ENCODE measurements around the gene IGFLR1.

The IGFLR1 gene

DNA sequence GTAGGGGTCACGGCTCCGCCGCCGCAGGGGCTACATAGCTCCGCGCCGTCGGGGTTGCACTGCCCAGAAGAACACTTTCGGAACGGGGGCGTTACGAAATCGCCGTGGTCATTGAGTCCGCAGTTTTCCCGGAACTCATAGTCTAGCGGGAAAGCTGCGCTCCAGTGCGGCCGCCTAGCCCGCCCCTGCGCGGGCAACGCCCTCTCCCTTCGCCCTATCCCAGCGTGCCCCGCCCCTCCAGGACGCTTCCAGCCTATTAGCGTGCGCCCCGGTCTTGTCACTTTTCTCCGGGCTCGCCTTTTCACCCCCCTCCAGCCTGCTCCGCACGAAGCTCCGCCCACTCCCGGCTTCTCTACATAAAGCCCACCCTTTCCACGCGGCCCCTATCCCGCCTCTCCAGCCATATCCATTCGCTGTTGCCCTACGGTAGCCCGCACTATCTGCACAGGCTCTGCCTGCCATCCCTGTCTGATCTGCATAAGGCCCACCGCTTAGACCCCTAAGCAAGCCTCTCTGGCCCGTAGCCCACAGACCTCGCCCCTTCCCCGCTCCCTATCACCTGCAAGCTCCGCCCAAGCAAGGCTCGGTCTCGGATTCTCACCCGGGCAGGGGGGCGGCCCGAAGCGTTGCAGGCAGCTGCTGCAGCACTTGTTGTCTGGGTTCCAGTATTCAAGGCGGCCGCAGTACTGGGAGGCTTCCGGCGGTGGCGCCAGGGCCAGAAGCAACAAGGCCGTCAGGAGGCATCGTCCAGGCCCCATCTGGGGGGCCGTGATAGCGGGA is 1.6 kb downstream of the IGFLR1 start:
- H3K79me1 ChIP-seq (ENCODE audit: low read length) = peaks cover 4% of the 10 kb centered on the region
- no peak overlapping the region for H3K4ac ChIP-seq (ENCODE audit: low read depth, low read length)
- no peaks in the 10 kb centered on the region for H3K79me2 ChIP-seq (ENCODE audit: control insufficient read depth, insufficient read depth, low read length, poor library complexity)
- peak overlapping the region; percentile 29 for H4K91ac ChIP-seq (ENCODE audit: low read depth, low read length)
- H3K14ac ChIP-seq (ENCODE audit: low read length) = peak overlapping the region; percentile 26
- no CpG with 5 or more reads among the region's 63 CpGs for WGBS (ENCODE audit: extremely low coverage, insufficient coverage, insufficient read length)
- DNase-seq = peak; percentile 99
- H3K9ac ChIP-seq (ENCODE audit: low read length) = peak overlapping the region; percentile 74
- no peak overlapping the region for H4K12ac ChIP-seq (ENCODE audit: low read depth, low read length)
- no peaks in the 10 kb centered on the region for H3K27me3 ChIP-seq (ENCODE audit: insufficient read depth, low read length)
- peaks cover 3% of the 10 kb centered on the region for H3K9me3 ChIP-seq (ENCODE audit: insufficient read depth, low read depth, low read length)
- H3K4me1 ChIP-seq (ENCODE audit: control insufficient read depth in 1 of 2, insufficient read depth in 2 of 2, low read length in 2 of 2) = peaks cover 9 to 12% of the 10 kb centered on the region in 2 experiments
- H3K23ac ChIP-seq (ENCODE audit: low read length) = no peak overlapping the region
- peaks cover 32 to 35% of the 10 kb centered on the region in 2 experiments for H3K36me3 ChIP-seq (ENCODE audit: control insufficient read depth in 1 of 2, insufficient read depth in 2 of 2, low read length in 2 of 2)
- no peak overlapping the region for H2BK120ac ChIP-seq (ENCODE audit: insufficient read depth, low read length, poor library complexity)
- peak overlapping the region; percentile 87 for H3K27ac ChIP-seq (ENCODE audit: low read depth, low read length)
- H2AFZ ChIP-seq (ENCODE audit: insufficient read depth, low read length, poor library complexity) = peak overlapping the region; percentile 18
- peak overlapping the region; percentile 83 for H4K8ac ChIP-seq (ENCODE audit: low read depth, low read length)
- H2AK5ac ChIP-seq (ENCODE audit: low read length) = no peak overlapping the region
- peak overlapping the region; percentile 74 for H3K4me3 ChIP-seq (ENCODE audit: low read depth, low read length)
- H3K18ac ChIP-seq (ENCODE audit: low read length) = no peak overlapping the region
- peak overlapping the region; percentile 95 for H3K4me2 ChIP-seq (ENCODE audit: low read length)
- no peak overlapping the region for H2BK5ac ChIP-seq (ENCODE audit: low read depth, low read length, poor library complexity)
- H2BK12ac ChIP-seq (ENCODE audit: low read length) = no peak overlapping the region

GRCh38 chr19:35740108-35740422 is 2.2 kb downstream of the IGFLR1 start:
- Histone ChIP-seq H2BK12ac (ENCODE audit: low read length) (no peak overlapping the region), H4K12ac (ENCODE audit: low read depth, low read length) (no peak overlapping the region), H3K14ac (ENCODE audit: low read length) (no peak overlapping the region), H3K36me3 (ENCODE audit: control insufficient read depth in 1 of 2, insufficient read depth in 2 of 2, low read length in 2 of 2) (peaks cover 38 to 40% of the 10 kb centered on the region in 2 experiments), H4K91ac (ENCODE audit: low read depth, low read length) (no peak overlapping the region), H3K18ac (ENCODE audit: low read length) (no peak overlapping the region), H3K79me1 (ENCODE audit: low read length) (peaks cover 2% of the 10 kb centered on the region), H3K4me2 (ENCODE audit: low read length) (peak overlapping the region; percentile 95), H2BK5ac (ENCODE audit: low read depth, low read length, poor library complexity) (no peak overlapping the region), H2BK120ac (ENCODE audit: insufficient read depth, low read length, poor library complexity) (no peak overlapping the region), H3K4me3 (ENCODE audit: low read depth, low read length) (peak overlapping the region; percentile 74), H3K23ac (ENCODE audit: low read length) (no peak overlapping the region), H3K9me3 (ENCODE audit: insufficient read depth, low read depth, low read length) (peaks cover 3% of the 10 kb centered on the region), H3K4ac (ENCODE audit: low read depth, low read length) (no peak overlapping the region), H3K9ac (ENCODE audit: low read length) (peak overlapping the region; percentile 74), H4K8ac (ENCODE audit: low read depth, low read length) (no peak overlapping the region), H3K79me2 (ENCODE audit: control insufficient read depth, insufficient read depth, low read length, poor library complexity) (no peaks in the 10 kb centered on the region), H3K4me1 (ENCODE audit: control insufficient read depth in 1 of 2, insufficient read depth in 2 of 2, low read length in 2 of 2) (peaks cover 9 to 12% of the 10 kb centered on the region in 2 experiments), H3K27me3 (ENCODE audit: insufficient read depth, low read length) (no peaks in the 10 kb centered on the region), H3K27ac (ENCODE audit: low read depth, low read length) (peak overlapping the region; percentile 44), H2AFZ (ENCODE audit: insufficient read depth, low read length, poor library complexity) (peak overlapping the region; percentile 18), H2AK5ac (ENCODE audit: low read length) (no peak overlapping the region)
- WGBS (ENCODE audit: extremely low coverage, insufficient coverage, insufficient read length) = no CpG with 5 or more reads among the region's 16 CpGs
- DNase-seq = no peak

GRCh38 chr19:35739275-35740107 is 2.8 kb downstream of the IGFLR1 start:
- no peak overlapping the region for H4K12ac ChIP-seq (ENCODE audit: low read depth, low read length)
- no peaks in the 10 kb centered on the region for H3K79me2 ChIP-seq (ENCODE audit: control insufficient read depth, insufficient read depth, low read length, poor library complexity)
- no CpG with 5 or more reads among the region's 29 CpGs for WGBS (ENCODE audit: extremely low coverage, insufficient coverage, insufficient read length)
- H3K9ac ChIP-seq (ENCODE audit: low read length) = peak overlapping the region; percentile 13
- no peak for DNase-seq
- peak overlapping the region; percentile 95 for H3K4me2 ChIP-seq (ENCODE audit: low read length)
- no peak overlapping the region for H3K4ac ChIP-seq (ENCODE audit: low read depth, low read length)
- no peak overlapping the region for H3K4me3 ChIP-seq (ENCODE audit: low read depth, low read length)
- no peak overlapping the region for H3K23ac ChIP-seq (ENCODE audit: low read length)
- peaks cover 43 to 46% of the 10 kb centered on the region in 2 experiments for H3K36me3 ChIP-seq (ENCODE audit: control insufficient read depth in 1 of 2, insufficient read depth in 2 of 2, low read length in 2 of 2)
- H4K91ac ChIP-seq (ENCODE audit: low read depth, low read length) = no peak overlapping the region
- peak overlapping the region; percentile 44 for H3K27ac ChIP-seq (ENCODE audit: low read depth, low read length)
- no peak overlapping the region for H3K14ac ChIP-seq (ENCODE audit: low read length)
- no peak overlapping the region for H2BK120ac ChIP-seq (ENCODE audit: insufficient read depth, low read length, poor library complexity)
- no peaks in the 10 kb centered on the region for H3K27me3 ChIP-seq (ENCODE audit: insufficient read depth, low read length)
- H2BK12ac ChIP-seq (ENCODE audit: low read length) = no peak overlapping the region
- H3K4me1 ChIP-seq (ENCODE audit: control insufficient read depth in 1 of 2, insufficient read depth in 2 of 2, low read length in 2 of 2) = peaks cover 7 to 10% of the 10 kb centered on the region in 2 experiments
- peaks cover 1% of the 10 kb centered on the region for H3K9me3 ChIP-seq (ENCODE audit: insufficient read depth, low read depth, low read length)
- H2AFZ ChIP-seq (ENCODE audit: insufficient read depth, low read length, poor library complexity) = no peak overlapping the region
- no peak overlapping the region for H3K18ac ChIP-seq (ENCODE audit: low read length)
- H2AK5ac ChIP-seq (ENCODE audit: low read length) = no peak overlapping the region
- H4K8ac ChIP-seq (ENCODE audit: low read depth, low read length) = no peak overlapping the region
- H3K79me1 ChIP-seq (ENCODE audit: low read length) = no peaks in the 10 kb centered on the region
- H2BK5ac ChIP-seq (ENCODE audit: low read depth, low read length, poor library complexity) = no peak overlapping the region

GRCh38 chr19:35738887-35739229 is 3.4 kb downstream of the IGFLR1 start:
- Histone ChIP-seq H3K9ac (ENCODE audit: low read length) (no peak overlapping the region), H3K4ac (ENCODE audit: low read depth, low read length) (no peak overlapping the region), H3K23ac (ENCODE audit: low read length) (no peak overlapping the region), H3K79me1 (ENCODE audit: low read length) (peaks cover 3% of the 10 kb centered on the region), H3K79me2 (ENCODE audit: control insufficient read depth, insufficient read depth, low read length, poor library complexity) (no peaks in the 10 kb centered on the region), H3K9me3 (ENCODE audit: insufficient read depth, low read depth, low read length) (no peaks in the 10 kb centered on the region), H3K18ac (ENCODE audit: low read length) (no peak overlapping the region), H2AK5ac (ENCODE audit: low read length) (no peak overlapping the region), H4K12ac (ENCODE audit: low read depth, low read length) (no peak overlapping the region), H3K27ac (ENCODE audit: low read depth, low read length) (no peak overlapping the region), H3K36me3 (ENCODE audit: control insufficient read depth in 1 of 2, insufficient read depth in 2 of 2, low read length in 2 of 2) (peaks cover 50 to 52% of the 10 kb centered on the region in 2 experiments), H3K4me1 (ENCODE audit: control insufficient read depth in 1 of 2, insufficient read depth in 2 of 2, low read length in 2 of 2) (peaks cover 5% of the 10 kb centered on the region in 2 experiments), H2AFZ (ENCODE audit: insufficient read depth, low read length, poor library complexity) (no peak overlapping the region), H3K4me2 (ENCODE audit: low read length) (no peak overlapping the region), H2BK5ac (ENCODE audit: low read depth, low read length, poor library complexity) (no peak overlapping the region), H2BK120ac (ENCODE audit: insufficient read depth, low read length, poor library complexity) (no peak overlapping the region), H3K27me3 (ENCODE audit: insufficient read depth, low read length) (no peaks in the 10 kb centered on the region), H2BK12ac (ENCODE audit: low read length) (no peak overlapping the region), H4K91ac (ENCODE audit: low read depth, low read length) (no peak overlapping the region), H3K4me3 (ENCODE audit: low read depth, low read length) (no peak overlapping the region), H3K14ac (ENCODE audit: low read length) (no peak overlapping the region), H4K8ac (ENCODE audit: low read depth, low read length) (no peak overlapping the region)
- no peak for DNase-seq
- WGBS (ENCODE audit: extremely low coverage, insufficient coverage, insufficient read length) = no CpG with 5 or more reads among the region's 2 CpGs

Measured in trophoblast cell (in vitro differentiated cells and primary cell).